ENCODE data around the gene PTGDR2.

The PTGDR2 gene

DNA sequence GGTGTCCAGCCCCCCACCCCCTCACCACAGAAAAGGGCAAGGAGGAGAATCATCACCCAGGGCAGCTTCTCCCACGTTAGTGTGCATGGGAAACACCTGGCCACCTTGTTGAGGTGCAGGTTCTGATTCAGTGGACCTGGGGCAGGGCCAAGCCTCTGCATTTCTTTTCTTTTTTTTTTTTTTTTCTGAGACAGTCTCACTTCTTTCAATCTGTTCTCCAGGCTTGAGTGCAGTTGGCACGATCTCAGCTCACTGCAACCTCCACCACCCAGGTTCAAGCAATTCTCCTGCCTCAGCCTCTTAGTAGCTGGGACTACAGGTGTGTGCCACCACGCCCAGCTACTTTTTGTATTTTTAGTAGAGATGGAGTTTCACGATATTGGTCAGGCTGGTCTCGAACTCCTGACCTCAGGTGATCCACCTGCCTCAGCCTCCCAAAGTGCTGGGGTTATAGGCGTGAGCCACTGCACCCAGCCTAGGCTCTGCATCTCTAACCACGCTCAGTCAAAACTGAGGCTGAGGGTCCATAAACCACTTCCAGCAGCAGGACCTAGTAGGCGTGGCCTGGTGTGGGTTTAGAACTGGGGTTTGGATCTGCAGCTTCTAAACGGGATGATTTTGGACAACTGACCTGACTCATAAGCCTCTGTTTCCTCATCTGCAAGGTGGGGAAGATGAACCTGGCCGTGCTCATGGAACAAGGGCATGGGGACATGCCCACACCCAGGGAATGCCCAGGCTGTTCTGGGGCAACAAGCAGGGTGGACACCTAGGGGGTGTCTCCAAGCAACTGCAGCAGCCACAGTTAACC is 12.3 kb upstream of the PTGDR2 start:
- H3K9me2 ChIP-seq (replicated peaks; ENCODE audit: insufficient read depth, low read length), result no peaks in the 10 kb centered on the region
- H3K9ac ChIP-seq (ENCODE audit: low read length), result no peak overlapping the region
- TF ChIP-seq EZH2phosphoT487 (conservative IDR thresholded peaks at IDR 0.05; ENCODE audit: low read length), result no peak
- TF ChIP-seq, protein P1, sequence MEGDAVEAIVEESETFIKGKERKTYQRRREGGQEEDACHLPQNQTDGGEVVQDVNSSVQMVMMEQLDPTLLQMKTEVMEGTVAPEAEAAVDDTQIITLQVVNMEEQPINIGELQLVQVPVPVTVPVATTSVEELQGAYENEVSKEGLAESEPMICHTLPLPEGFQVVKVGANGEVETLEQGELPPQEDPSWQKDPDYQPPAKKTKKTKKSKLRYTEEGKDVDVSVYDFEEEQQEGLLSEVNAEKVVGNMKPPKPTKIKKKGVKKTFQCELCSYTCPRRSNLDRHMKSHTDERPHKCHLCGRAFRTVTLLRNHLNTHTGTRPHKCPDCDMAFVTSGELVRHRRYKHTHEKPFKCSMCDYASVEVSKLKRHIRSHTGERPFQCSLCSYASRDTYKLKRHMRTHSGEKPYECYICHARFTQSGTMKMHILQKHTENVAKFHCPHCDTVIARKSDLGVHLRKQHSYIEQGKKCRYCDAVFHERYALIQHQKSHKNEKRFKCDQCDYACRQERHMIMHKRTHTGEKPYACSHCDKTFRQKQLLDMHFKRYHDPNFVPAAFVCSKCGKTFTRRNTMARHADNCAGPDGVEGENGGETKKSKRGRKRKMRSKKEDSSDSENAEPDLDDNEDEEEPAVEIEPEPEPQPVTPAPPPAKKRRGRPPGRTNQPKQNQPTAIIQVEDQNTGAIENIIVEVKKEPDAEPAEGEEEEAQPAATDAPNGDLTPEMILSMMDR (IDR thresholded peaks at IDR 0.05; ENCODE audit: insufficient read depth, low read length, poor library complexity, severe bottlenecking), result no peak
- no peaks in the 10 kb centered on the region for H3K36me3 ChIP-seq (ENCODE audit: low read length)
- H3K4me3 ChIP-seq (ENCODE audit: insufficient read depth, low read length, poor library complexity, severe bottlenecking), result no peak overlapping the region
- H3K27ac ChIP-seq (ENCODE audit: low read depth, low read length), result no peak overlapping the region
- H2AFZ ChIP-seq (ENCODE audit: low read depth, low read length, severe bottlenecking), result no peak overlapping the region
- H3K4me2 ChIP-seq (ENCODE audit: low read depth, low read length, poor library complexity, severe bottlenecking), result no peak overlapping the region
- no peaks in the 10 kb centered on the region for H3K9me3 ChIP-seq (ENCODE audit: insufficient read depth, low read length)
- H3K79me2 ChIP-seq (ENCODE audit: insufficient read depth, low read length), result no peaks in the 10 kb centered on the region
- no peaks in the 10 kb centered on the region for H3F3A ChIP-seq (ENCODE audit: insufficient read depth)
- no peaks in the 10 kb centered on the region for H4K20me1 ChIP-seq (ENCODE audit: low read depth, low read length)
- H3K27me3 ChIP-seq (ENCODE audit: low read length), result no peaks in the 10 kb centered on the region

DNA sequence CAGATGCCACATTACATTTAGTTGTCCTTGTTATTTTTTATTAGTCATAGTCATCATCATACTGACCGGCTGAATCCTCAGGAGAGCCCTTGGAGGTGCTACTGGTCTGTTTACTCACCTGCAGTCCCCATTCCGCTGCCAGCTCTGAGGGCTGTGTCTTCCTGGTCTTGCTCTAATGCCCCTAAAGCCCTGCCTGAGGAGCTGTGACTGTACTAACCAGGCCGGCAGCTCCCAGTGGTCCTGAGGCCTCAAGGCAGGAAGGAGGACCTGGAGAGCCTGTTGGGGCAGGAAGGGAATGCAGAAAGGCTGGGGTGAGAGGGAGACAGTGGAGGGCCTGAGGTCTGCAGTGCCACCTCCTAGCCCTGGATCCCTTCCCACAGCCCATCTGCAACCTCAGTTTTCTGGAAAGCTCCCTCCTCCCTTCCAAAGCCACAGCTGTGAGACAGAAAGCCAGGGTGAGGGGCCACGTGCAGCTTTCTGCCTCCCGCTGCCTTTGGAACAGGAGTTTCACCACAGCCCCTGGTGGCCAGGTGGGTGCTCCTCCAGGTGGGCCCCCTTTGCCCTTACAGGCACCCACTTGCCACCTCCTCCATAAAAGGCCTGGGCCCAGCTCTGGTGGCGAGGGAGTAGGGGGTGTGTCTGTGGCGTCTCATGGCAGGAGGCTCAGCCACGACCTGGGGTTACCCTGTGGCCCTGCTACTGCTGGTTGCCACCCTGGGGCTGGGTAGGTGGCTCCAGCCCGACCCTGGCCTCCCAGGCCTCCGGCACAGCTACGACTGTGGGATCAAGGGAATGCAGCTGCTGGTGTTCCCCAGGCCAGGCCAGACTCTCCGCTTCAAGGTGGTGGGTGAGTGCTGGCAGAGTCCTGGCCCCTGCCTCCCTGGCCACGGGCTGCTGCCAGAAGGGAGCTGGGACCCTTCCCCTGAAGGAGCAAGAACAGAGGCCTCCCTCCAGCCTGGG is 11.4 kb upstream of the PTGDR2 start, which contains the start of gene ZP1:
Gene ZP1 (plus strand): TSS at position 632 of the 960 bp plus-strand sequence. CDS start 20 bp downstream, at position 652.
- no peak within 1 kb of the TSS for H3K4me2 ChIP-seq (ENCODE audit: low read depth, low read length, poor library complexity, severe bottlenecking)
- H3K9ac ChIP-seq (ENCODE audit: low read length), result no peak within 1 kb of the TSS
- no peaks in the 10 kb centered on the region for H3F3A ChIP-seq (ENCODE audit: insufficient read depth)
- no peak within 1 kb of the TSS for H2AFZ ChIP-seq (ENCODE audit: low read depth, low read length, severe bottlenecking)
- TF ChIP-seq, protein P1 (IDR thresholded peaks at IDR 0.05; ENCODE audit: insufficient read depth, low read length, poor library complexity, severe bottlenecking), result no peak
- TF ChIP-seq EZH2phosphoT487 (conservative IDR thresholded peaks at IDR 0.05; ENCODE audit: low read length), result no peak
- H3K27ac ChIP-seq (ENCODE audit: low read depth, low read length), result no peak within 1 kb of the TSS
- no peak within 1 kb of the TSS for H3K4me3 ChIP-seq (ENCODE audit: insufficient read depth, low read length, poor library complexity, severe bottlenecking)
- no peaks in the 10 kb centered on the region for H3K9me3 ChIP-seq (ENCODE audit: insufficient read depth, low read length)
- H3K36me3 ChIP-seq (ENCODE audit: low read length), result no peaks in the 10 kb centered on the region
- no peaks in the 10 kb centered on the region for H3K9me2 ChIP-seq (replicated peaks; ENCODE audit: insufficient read depth, low read length)
- H3K27me3 ChIP-seq (ENCODE audit: low read length), result no peaks in the 10 kb centered on the region
- no peaks in the 10 kb centered on the region for H4K20me1 ChIP-seq (ENCODE audit: low read depth, low read length)
- H3K79me2 ChIP-seq (ENCODE audit: insufficient read depth, low read length), result no peaks in the 10 kb centered on the region

DNA sequence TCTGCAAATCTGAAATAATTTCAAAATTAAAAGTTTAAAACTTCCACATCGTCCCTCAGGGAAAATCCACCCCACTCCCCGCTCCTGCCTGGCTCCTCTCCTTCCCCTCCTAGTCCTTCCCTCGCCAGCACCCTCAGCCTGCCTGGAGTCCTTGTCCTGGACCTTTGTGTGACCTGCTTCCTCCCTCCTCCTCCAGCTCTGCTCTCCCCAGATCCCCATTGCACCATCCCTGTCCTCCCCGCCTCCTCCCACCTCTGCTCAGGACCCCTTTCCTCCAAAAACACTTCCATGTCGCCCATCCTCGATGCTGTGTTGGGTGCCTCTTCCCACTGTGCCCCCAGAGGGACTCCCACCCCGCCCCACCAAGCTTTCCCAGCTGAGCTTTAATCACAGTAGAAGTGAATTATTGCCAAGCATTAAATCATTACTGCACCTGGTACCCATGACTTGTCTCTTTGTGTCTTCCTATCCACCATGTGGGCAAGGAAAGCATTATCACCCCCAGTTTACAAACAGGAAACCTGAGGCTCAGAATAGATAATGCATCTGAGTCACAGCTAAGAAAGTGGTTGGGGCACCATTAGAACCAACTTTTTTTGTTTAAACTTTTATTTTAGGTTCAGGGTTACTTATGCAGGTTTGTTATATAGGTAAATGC is 9.2 kb upstream of the PTGDR2 start:
- H3K27ac ChIP-seq (ENCODE audit: low read depth, low read length), result no peak overlapping the region
- H3K9me2 ChIP-seq (replicated peaks; ENCODE audit: insufficient read depth, low read length), result no peaks in the 10 kb centered on the region
- H3K4me3 ChIP-seq (ENCODE audit: insufficient read depth, low read length, poor library complexity, severe bottlenecking), result no peak overlapping the region
- TF ChIP-seq, protein P1 (IDR thresholded peaks at IDR 0.05; ENCODE audit: insufficient read depth, low read length, poor library complexity, severe bottlenecking), result no peak
- TF ChIP-seq EZH2phosphoT487 (conservative IDR thresholded peaks at IDR 0.05; ENCODE audit: low read length), result no peak
- H3K27me3 ChIP-seq (ENCODE audit: low read length), result no peaks in the 10 kb centered on the region
- no peak overlapping the region for H2AFZ ChIP-seq (ENCODE audit: low read depth, low read length, severe bottlenecking)
- no peaks in the 10 kb centered on the region for H3F3A ChIP-seq (ENCODE audit: insufficient read depth)
- H3K36me3 ChIP-seq (ENCODE audit: low read length), result no peaks in the 10 kb centered on the region
- no peaks in the 10 kb centered on the region for H3K79me2 ChIP-seq (ENCODE audit: insufficient read depth, low read length)
- H4K20me1 ChIP-seq (ENCODE audit: low read depth, low read length), result no peaks in the 10 kb centered on the region
- no peak overlapping the region for H3K9ac ChIP-seq (ENCODE audit: low read length)
- H3K4me2 ChIP-seq (ENCODE audit: low read depth, low read length, poor library complexity, severe bottlenecking), result no peak overlapping the region
- no peaks in the 10 kb centered on the region for H3K9me3 ChIP-seq (ENCODE audit: insufficient read depth, low read length)

All from SU-DHL-6 (cell line).